ENCODE data around the gene TNFSF9. TPM values are rescaled to one million over a fixed set of nuclear protein-coding genes. Genes with fewer than 3 reads are reported as not detected.

Gene TNFSF9
- polyA plus RNA-seq, 1 of the 3 experiments (the other 2 are of a cell fraction) = 10.7 TPM

DNA sequence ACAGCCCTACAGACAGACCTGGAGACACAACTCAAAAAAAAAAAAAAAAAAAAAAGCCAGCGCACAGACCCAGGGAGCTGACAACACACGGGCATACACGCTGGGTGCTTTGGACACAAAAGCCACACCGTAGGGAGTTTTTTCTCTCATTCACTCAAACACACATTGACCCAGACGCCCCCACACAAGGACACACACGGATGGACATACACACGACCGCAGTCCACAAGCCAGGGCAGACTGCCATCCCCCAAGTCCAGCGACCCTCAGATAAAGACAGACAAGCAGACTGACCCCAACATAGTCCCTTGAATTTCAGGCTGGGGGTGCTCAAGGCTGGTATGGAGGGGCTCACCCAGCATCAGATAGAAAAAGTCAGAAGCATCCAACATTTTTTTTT, 16.7 kb upstream of the TNFSF9 start (continued):
- TF ChIP-seq ZBTB33 (IDR thresholded peaks at IDR 0.05; ENCODE audit: borderline replicate concordance, low read depth) = no peak
- no peak for TF ChIP-seq FOSL2 (IDR thresholded peaks at IDR 0.05; ENCODE audit: borderline replicate concordance, low read depth)
- no peak for TF ChIP-seq SIN3A (IDR thresholded peaks at IDR 0.05; ENCODE audit: borderline replicate concordance, low read depth, low read length)
- TF ChIP-seq JUND (IDR thresholded peaks at IDR 0.05) = no peak
- no peak for TF ChIP-seq ELF1 (IDR thresholded peaks at IDR 0.05)
- no peak for TF ChIP-seq TEAD4 (IDR thresholded peaks at IDR 0.05; ENCODE audit: borderline replicate concordance, insufficient read depth)
- no peak for TF ChIP-seq RAD21 (IDR thresholded peaks at IDR 0.05; ENCODE audit: low read length)
- TF ChIP-seq, protein P1, sequence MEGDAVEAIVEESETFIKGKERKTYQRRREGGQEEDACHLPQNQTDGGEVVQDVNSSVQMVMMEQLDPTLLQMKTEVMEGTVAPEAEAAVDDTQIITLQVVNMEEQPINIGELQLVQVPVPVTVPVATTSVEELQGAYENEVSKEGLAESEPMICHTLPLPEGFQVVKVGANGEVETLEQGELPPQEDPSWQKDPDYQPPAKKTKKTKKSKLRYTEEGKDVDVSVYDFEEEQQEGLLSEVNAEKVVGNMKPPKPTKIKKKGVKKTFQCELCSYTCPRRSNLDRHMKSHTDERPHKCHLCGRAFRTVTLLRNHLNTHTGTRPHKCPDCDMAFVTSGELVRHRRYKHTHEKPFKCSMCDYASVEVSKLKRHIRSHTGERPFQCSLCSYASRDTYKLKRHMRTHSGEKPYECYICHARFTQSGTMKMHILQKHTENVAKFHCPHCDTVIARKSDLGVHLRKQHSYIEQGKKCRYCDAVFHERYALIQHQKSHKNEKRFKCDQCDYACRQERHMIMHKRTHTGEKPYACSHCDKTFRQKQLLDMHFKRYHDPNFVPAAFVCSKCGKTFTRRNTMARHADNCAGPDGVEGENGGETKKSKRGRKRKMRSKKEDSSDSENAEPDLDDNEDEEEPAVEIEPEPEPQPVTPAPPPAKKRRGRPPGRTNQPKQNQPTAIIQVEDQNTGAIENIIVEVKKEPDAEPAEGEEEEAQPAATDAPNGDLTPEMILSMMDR (IDR thresholded peaks at IDR 0.05) = no peak
- no peak for TF ChIP-seq NFIC (IDR thresholded peaks at IDR 0.05; ENCODE audit: borderline replicate concordance)

DNA sequence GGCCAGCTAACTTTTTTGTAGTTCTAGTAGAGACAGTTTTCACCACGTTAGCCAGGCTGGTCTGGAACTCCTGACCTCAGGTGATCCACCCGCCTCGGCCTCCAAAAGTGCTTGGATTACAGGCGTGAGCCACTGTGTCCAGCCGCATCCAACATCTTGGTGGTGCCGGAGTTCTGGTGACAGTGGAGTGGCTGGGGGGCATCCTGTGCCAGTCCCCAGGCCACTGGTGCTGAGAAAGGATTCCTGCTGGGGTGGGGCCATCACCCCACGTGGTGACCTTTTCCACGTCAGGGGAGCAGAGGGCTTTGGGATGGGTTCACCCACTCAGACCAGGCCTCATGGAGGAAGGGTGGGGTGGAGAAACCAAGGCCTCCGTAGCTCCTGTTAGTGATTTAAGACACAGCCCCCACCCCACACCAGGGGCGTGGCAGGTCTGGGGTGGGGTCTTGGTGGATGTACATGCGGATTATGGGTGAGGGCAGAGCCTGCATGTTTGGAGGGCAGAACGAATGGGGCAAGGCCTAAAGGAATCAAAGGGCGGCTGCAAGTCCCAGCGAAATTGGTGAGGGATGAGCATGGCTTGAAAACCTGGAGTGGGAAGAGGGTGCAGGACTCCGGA, 15.8 kb upstream of the TNFSF9 start:
- POLR2A ChIA-PET = no interaction called here
- Histone ChIP-seq H3F3A (replicated peaks; ENCODE audit: insufficient read depth) (peaks cover 7% of the 10 kb centered on the region), H4K20me1 (ENCODE audit: insufficient read depth) (no peaks in the 10 kb centered on the region), H3K27ac (ENCODE audit: low read depth in 2 of 2, low read length in 1 of 2) (no peak overlapping the region), H3K4me1 (ENCODE audit: control insufficient read depth in 1 of 2, insufficient read depth in 2 of 2, low read depth in 1 of 2, low read length in 1 of 2) (peaks cover 6 to 8% of the 10 kb centered on the region in 2 experiments; a peak in 1 of 4 replicates), H3K36me3 (replicated peaks in 1 of 2; ENCODE audit: control insufficient read depth in 1 of 2, insufficient read depth in 2 of 2, low read length in 1 of 2) (no peaks in the 10 kb centered on the region), H3K4me2 (no peak overlapping the region), H3K4me3 (ENCODE audit: low read depth in 2 of 2, low read length in 1 of 2) (no peak overlapping the region), H3K9me3 (no peaks in the 10 kb centered on the region), H3K27me3 (ENCODE audit: insufficient read depth) (no peaks in the 10 kb centered on the region), H3K9me2 (no peaks in the 10 kb centered on the region), H2AFZ (ENCODE audit: low read depth) (no peak overlapping the region), H3K79me2 (ENCODE audit: insufficient read depth) (no peaks in the 10 kb centered on the region), H3K9ac (no peak overlapping the region)
- TF ChIP-seq IRF3 (IDR thresholded peaks at IDR 0.05; ENCODE audit: low read depth, low read length) (no peak), MEF2A (IDR thresholded peaks at IDR 0.05; ENCODE audit: borderline replicate concordance, low read depth) (no peak), ELF1 (IDR thresholded peaks at IDR 0.05) (no peak), SMC3 (IDR thresholded peaks at IDR 0.05; ENCODE audit: low read depth, low read length) (no peak), RAD21 (IDR thresholded peaks at IDR 0.05; ENCODE audit: low read length) (no peak), YY1 (IDR thresholded peaks at IDR 0.05; ENCODE audit: low read depth) (no peak), GATA2 (CRISPR knock-in tag; IDR thresholded peaks at IDR 0.05) (no peak), REST (IDR thresholded peaks at IDR 0.05; ENCODE audit: low read depth, low read length) (no peak)
- no peak for DNase-seq
- 89% methylated on average over 15 of the region's 15 CpGs for WGBS (ENCODE audit: low lambda C conversion rate)
- CTCF ChIA-PET = interaction anchor here (1.1 kb wide), 1 partner anchor 15 kb away, joined by 3 read pairs; no protein-coding TSS in a partner anchor

All from SK-N-SH (cell line).